Neural cell (in vitro differentiated cells): ENCODE data around the gene B2M. TPM values are rescaled to one million over a fixed set of nuclear protein-coding genes. Genes with fewer than 3 reads are reported as not detected.

Experiments used
- H2AFZ ChIP-seq: fragments of 200-600, 300-800 bp; sonication (generic), shearing (Covaris generic); 2 replicates; pipeline ENCODE4 v1.6.0; 2014; ENCODE audit warnings: low read depth, mild to moderate bottlenecking, antibody characterized with exemption, low read length, moderate library complexity
- H3F3A ChIP-seq: fragments of 200-600 bp; shearing (Covaris generic); 2 replicates; pipeline ENCODE4 v1.6.1; 2016; ENCODE audit warnings: mild to moderate bottlenecking, moderate library complexity, mixed read lengths, antibody characterized with exemption, low read length; ENCODE audit not compliant: insufficient read depth, poor library complexity, severe bottlenecking
- H3K27ac ChIP-seq: fragments of 200-600, 300-800 bp; sonication (generic), shearing (Covaris generic); 2 replicates; pipeline ENCODE4 v1.5.1; 2014; ENCODE audit warnings: mild to moderate bottlenecking, low read length, moderate library complexity
- H3K27me3 ChIP-seq: fragments of 300-800, 200-600 bp; sonication (generic), shearing (Covaris generic); 2 replicates; pipeline ENCODE4 v1.6.0; 2014; ENCODE audit warnings: mild to moderate bottlenecking, low read depth, low read length, moderate library complexity; ENCODE audit not compliant: insufficient read depth
- H3K36me3 ChIP-seq: fragments of 300-800, 200-600 bp; sonication (generic), shearing (Covaris generic); 2 replicates; pipeline ENCODE4 v1.5.1; 2014; ENCODE audit warnings: mild to moderate bottlenecking, antibody characterized with exemption, low read length, moderate library complexity; ENCODE audit not compliant: insufficient read depth
- H3K4me2 ChIP-seq: fragments of 300-800, 200-600 bp; sonication (generic), shearing (Covaris generic); 2 replicates; pipeline ENCODE4 v1.6.0; 2014; ENCODE audit warnings: mild to moderate bottlenecking, low read length
- H3K4me3 ChIP-seq: fragments of 300-800, 200-600 bp; sonication (generic), shearing (Covaris generic); 2 replicates; pipeline ENCODE4 v1.5.1; 2014; ENCODE audit warnings: mild to moderate bottlenecking, low read length, moderate library complexity
- H3K79me2 ChIP-seq: fragments of 200-600 bp; shearing (Covaris generic); replicated peaks from 2 replicates; pipeline ENCODE4 v1.6.0; 2014; ENCODE audit warnings: mild to moderate bottlenecking, low read length, moderate library complexity; ENCODE audit not compliant: insufficient read depth
- H3K9ac ChIP-seq: fragments of 300-800, 200-600 bp; sonication (generic), shearing (Covaris generic); 2 replicates; pipeline ENCODE4 v1.6.1; 2016; ENCODE audit warnings: mild to moderate bottlenecking, low read length, mixed read lengths
- H3K9me2 ChIP-seq: fragments of 200-600 bp; shearing (Covaris generic); 2 replicates; pipeline ENCODE4 v1.6.1; 2016; ENCODE audit warnings: mild to moderate bottlenecking, low read length, mixed read lengths; ENCODE audit not compliant: insufficient read depth
- H3K9me3 ChIP-seq: fragments of 200-600, 300-800 bp; sonication (generic), shearing (Covaris generic); 2 replicates; pipeline ENCODE4 v1.6.1; 2016; ENCODE audit warnings: mild to moderate bottlenecking, mixed run types, low read length, moderate library complexity, mixed read lengths
- H4K20me1 ChIP-seq: fragments of 200-600 bp; shearing (Covaris generic); 2 replicates; pipeline ENCODE4 v1.6.1; 2016; ENCODE audit warnings: mild to moderate bottlenecking, mixed run types; ENCODE audit not compliant: insufficient read depth
- EP300 ChIP-seq: fragments of 450-650 bp; conservative IDR thresholded peaks from 2 replicates; pipeline ENCODE4 v1.6.1; 2014; ENCODE audit warnings: antibody characterized with exemption, mild to moderate bottlenecking, moderate library complexity; ENCODE audit not compliant: poor library complexity, severe bottlenecking
- EZH2 ChIP-seq: fragments of 200-600, 300-800 bp; shearing (Covaris generic), sonication (generic); IDR thresholded peaks from 2 replicates; pipeline ENCODE4 v1.6.1; 2014; ENCODE audit warnings: antibody characterized with exemption, low read length, borderline replicate concordance, mild to moderate bottlenecking; ENCODE audit not compliant: insufficient read depth, poor library complexity, severe bottlenecking
- MXI1 ChIP-seq: fragments of 450-650 bp; conservative IDR thresholded peaks from 2 replicates; pipeline ENCODE4 v1.6.1; 2014; ENCODE audit warnings: antibody characterized with exemption, mild to moderate bottlenecking; ENCODE audit not compliant: poor library complexity, severe bottlenecking
- POLR2AphosphoS5 ChIP-seq: IDR thresholded peaks from 2 replicates; pipeline ENCODE4 v1.6.1; 2012
- RAD21 ChIP-seq: fragments of 450-650 bp; conservative IDR thresholded peaks from 2 replicates; pipeline ENCODE4 v1.6.1; 2014; ENCODE audit warnings: antibody characterized with exemption, mild to moderate bottlenecking, moderate library complexity
- SMC3 ChIP-seq: fragments of 450-650 bp; conservative IDR thresholded peaks from 2 replicates; pipeline ENCODE4 v1.6.1; 2014; ENCODE audit warnings: antibody characterized with exemption, mild to moderate bottlenecking, moderate library complexity; ENCODE audit not compliant: poor library complexity
- TAF1 ChIP-seq: IDR thresholded peaks from 2 replicates; pipeline ENCODE4 v1.6.1; 2012; ENCODE audit warnings: low read depth
- polyA plus RNA-seq: library from polyadenylated mRNA; depleted of rRNA; stranded (reverse); fragments of >200 nt; gene quantifications from 2 replicates; pipeline ENCODE4 v1.2.3, GENCODE V29; 2014
- TF ChIP-seq, protein P1 (sequence below): fragments of 450-650 bp; IDR thresholded peaks from 2 replicates; pipeline ENCODE4 v1.5.1; 2014; ENCODE audit warnings: antibody characterized with exemption, mild to moderate bottlenecking, moderate library complexity; ENCODE audit not compliant: poor library complexity, severe bottlenecking
- TF ChIP-seq, protein P2 (sequence below): IDR thresholded peaks from 2 replicates; pipeline ENCODE4 v1.6.1; 2012; ENCODE audit warnings: borderline replicate concordance

B2M gene
- polyA plus RNA-seq, 1 donor from 2014 or later = 15.6 TPM

GRCh38 chr15:44734839-44735481 is 23.6 kb downstream of the B2M start:
- no peak overlapping the region for H3K27ac ChIP-seq

GRCh38 chr15:44735482-44736180 is 24.3 kb downstream of the B2M start:
- Histone ChIP-seq H3K4me3 (no peak overlapping the region), H3K36me3 (no peaks in the 10 kb centered on the region), H3F3A (no peaks in the 10 kb centered on the region), H3K9ac (no peak overlapping the region), H3K27me3 (no peaks in the 10 kb centered on the region), H3K79me2 (no peaks in the 10 kb centered on the region), H3K27ac (no peak overlapping the region), H3K9me2 (no peaks in the 10 kb centered on the region), H3K4me2 (no peak overlapping the region), H2AFZ (no peak overlapping the region), H4K20me1 (no peaks in the 10 kb centered on the region), H3K9me3 (no peaks in the 10 kb centered on the region)
- TF ChIP-seq, protein P1, sequence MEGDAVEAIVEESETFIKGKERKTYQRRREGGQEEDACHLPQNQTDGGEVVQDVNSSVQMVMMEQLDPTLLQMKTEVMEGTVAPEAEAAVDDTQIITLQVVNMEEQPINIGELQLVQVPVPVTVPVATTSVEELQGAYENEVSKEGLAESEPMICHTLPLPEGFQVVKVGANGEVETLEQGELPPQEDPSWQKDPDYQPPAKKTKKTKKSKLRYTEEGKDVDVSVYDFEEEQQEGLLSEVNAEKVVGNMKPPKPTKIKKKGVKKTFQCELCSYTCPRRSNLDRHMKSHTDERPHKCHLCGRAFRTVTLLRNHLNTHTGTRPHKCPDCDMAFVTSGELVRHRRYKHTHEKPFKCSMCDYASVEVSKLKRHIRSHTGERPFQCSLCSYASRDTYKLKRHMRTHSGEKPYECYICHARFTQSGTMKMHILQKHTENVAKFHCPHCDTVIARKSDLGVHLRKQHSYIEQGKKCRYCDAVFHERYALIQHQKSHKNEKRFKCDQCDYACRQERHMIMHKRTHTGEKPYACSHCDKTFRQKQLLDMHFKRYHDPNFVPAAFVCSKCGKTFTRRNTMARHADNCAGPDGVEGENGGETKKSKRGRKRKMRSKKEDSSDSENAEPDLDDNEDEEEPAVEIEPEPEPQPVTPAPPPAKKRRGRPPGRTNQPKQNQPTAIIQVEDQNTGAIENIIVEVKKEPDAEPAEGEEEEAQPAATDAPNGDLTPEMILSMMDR = no peak
- TF ChIP-seq RAD21 = no peak

More at GRCh38 chr15:44734839-44735481, 23.6 kb downstream of the B2M start:
- no peak overlapping the region for H3K9ac ChIP-seq
- H3K36me3 ChIP-seq = no peaks in the 10 kb centered on the region
- H3K9me3 ChIP-seq = no peaks in the 10 kb centered on the region
- no peak overlapping the region for H3K4me2 ChIP-seq
- no peaks in the 10 kb centered on the region for H3K27me3 ChIP-seq
- no peaks in the 10 kb centered on the region for H3K9me2 ChIP-seq
- H3F3A ChIP-seq = no peaks in the 10 kb centered on the region
- TF ChIP-seq EP300 (no peak), SMC3 (no peak), TAF1 (no peak), EZH2 (no peak), RAD21 (no peak), POLR2AphosphoS5 (no peak), MXI1 (no peak)
- TF ChIP-seq, protein P1 = no peak
- TF ChIP-seq, protein P2, sequence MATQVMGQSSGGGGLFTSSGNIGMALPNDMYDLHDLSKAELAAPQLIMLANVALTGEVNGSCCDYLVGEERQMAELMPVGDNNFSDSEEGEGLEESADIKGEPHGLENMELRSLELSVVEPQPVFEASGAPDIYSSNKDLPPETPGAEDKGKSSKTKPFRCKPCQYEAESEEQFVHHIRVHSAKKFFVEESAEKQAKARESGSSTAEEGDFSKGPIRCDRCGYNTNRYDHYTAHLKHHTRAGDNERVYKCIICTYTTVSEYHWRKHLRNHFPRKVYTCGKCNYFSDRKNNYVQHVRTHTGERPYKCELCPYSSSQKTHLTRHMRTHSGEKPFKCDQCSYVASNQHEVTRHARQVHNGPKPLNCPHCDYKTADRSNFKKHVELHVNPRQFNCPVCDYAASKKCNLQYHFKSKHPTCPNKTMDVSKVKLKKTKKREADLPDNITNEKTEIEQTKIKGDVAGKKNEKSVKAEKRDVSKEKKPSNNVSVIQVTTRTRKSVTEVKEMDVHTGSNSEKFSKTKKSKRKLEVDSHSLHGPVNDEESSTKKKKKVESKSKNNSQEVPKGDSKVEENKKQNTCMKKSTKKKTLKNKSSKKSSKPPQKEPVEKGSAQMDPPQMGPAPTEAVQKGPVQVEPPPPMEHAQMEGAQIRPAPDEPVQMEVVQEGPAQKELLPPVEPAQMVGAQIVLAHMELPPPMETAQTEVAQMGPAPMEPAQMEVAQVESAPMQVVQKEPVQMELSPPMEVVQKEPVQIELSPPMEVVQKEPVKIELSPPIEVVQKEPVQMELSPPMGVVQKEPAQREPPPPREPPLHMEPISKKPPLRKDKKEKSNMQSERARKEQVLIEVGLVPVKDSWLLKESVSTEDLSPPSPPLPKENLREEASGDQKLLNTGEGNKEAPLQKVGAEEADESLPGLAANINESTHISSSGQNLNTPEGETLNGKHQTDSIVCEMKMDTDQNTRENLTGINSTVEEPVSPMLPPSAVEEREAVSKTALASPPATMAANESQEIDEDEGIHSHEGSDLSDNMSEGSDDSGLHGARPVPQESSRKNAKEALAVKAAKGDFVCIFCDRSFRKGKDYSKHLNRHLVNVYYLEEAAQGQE = no peak
- H2AFZ ChIP-seq = no peak overlapping the region
- no peaks in the 10 kb centered on the region for H4K20me1 ChIP-seq
- H3K4me3 ChIP-seq = no peak overlapping the region
- H3K79me2 ChIP-seq = peaks cover 5% of the 10 kb centered on the region
